Fibroblast of upper back skin (primary cell): ENCODE results near the gene SLC38A3.
"Not testable (repeated sequence)": the region's sequence is repeated elsewhere in the genome, so short reads cannot be mapped to it uniquely, and the experiment has no call there.

Experiments used
- DNase-seq: peaks from one replicate; pipeline ENCODE4 v3.0.0-alpha.2; 2013

The SLC38A3 gene

DNA sequence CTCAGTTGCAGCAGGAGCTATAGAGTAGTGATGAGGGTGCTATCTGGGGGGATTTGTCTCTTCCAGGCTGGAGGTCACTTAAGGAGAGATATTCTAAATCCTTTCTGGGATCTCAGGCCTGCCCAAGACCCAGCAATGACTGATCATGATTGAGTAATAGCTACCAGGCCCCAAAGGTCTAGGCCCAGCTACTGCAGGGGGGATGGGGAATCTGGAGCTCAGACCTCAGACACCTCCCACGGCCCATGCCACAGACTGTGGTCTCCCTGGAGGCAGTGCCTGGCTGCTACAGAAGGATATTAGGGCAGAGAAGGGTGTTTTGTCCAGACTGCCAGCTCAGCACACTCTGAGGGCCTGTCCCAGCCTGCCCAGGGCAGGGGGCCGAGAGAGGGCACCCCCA lies 6.9 kb downstream of the SLC38A3 start:
- DNase-seq = peak; percentile 73

DNA sequence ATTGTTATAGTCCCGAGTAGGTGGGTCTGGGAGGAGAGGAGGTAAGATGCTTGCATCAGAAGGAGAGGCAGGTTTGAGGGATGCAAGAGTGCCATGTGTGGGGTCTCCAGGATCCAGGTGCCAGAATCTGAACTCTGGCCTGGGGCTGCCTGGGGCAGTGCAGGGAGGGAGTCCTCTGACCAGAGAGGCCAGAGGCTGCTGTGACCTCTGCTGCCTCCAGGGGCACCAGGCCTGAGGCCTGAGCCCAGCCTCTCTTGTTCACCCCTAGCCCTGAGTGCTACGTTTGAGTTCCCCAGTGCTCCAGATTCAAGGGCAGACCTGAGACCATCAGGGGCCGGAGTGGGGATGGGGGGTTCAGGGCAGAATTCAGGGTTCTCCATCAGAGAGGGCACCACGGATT lies 7.4 kb downstream of the SLC38A3 start:
- no peak for DNase-seq

DNA sequence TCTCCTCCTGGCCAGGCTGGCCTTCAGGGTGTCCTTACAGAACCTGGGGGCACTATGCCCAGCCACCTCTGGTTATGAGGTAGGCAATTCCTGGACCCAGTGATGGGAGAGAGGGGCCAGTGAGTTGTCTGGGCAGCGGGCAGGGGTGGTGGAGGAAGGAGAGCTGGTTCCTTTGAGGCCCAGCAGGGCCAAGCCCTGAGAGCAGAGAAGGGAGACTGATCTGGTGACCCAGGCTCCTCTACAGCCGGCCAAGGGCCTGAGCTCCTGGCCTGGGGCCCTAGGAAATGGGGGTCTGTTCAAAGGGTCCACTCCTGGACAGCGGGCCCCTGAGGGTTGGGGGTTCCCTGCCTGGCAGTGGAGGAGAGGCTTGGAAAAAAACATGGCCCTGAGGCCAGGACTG lies 7.9 kb downstream of the SLC38A3 start:
- DNase-seq = no peak

DNA sequence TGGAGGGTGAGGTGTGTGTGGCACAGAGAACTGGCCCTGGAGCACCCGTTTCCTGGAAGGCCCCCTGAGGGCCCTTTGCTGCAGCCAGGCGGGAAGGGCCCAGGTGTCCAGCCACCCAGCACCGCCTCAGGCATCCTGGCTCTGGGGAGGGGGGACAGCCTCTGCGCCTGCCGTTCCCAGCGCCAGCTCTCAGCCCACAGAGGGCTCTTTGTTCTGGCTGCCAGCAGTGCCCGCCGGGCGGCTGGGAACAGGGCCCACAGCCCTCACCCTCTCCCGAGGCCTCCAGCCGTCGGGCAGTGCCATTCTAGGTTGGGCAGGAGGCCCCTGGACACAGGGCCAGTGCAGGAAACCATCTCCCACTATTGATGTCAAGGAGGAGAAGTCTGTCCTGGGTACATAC lies 8.3 kb downstream of the SLC38A3 start:
- no peak for DNase-seq

DNA sequence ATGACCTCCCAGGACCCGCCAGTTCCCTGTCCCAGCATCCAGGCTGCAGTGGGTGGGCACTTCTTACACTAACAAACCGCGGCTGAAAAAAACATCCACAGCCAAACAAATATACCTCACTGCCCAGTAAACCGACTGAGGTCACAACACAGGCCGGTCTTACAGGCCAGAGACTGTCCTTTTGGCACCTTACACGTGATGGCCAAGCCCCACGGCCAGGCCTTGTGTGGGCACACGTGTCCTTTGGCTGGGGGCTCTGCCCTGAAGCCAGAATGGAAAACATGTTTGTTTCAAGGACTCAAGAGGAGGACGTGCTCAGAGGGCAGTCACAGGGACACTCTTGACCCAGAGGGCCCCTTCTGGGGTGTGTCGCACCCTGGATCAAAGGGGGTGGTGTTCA lies 9.8 kb downstream of the SLC38A3 start:
- DNase-seq = no peak

DNA sequence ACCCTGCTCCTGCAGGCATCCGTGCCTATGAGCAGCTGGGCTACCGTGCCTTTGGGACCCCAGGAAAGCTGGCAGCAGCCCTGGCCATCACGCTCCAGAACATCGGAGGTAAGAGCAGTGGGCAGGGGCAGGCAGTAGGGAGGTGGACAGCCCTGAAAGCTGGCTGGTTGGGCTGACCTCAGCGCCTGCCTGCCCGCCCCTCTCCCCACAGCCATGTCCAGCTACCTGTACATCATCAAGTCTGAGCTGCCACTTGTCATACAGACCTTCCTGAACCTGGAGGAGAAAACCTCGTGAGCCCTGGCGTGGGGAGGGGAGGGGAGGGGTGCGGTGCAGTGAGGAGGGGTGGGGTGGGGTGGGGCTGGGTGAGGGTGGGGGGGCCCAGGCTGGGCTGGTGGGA lies 10.5 kb downstream of the SLC38A3 start:
- no peak for DNase-seq

DNA sequence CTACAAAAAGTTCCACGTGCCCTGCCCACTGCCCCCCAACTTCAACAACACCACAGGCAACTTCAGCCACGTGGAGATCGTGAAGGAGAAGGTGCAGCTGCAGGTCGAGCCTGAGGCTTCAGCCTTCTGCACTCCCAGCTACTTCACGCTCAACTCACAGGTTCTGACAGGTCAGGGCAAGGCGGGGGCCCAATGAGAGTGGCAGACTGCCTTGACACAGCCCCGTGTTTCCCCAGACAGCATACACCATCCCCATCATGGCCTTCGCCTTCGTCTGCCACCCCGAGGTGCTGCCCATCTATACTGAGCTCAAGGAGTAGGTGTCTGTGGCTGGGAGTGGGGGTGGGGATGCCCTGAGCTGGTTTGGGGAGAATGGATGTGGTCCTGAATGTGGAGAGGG lies 12.6 kb downstream of the SLC38A3 start:
- DNase-seq = no peak

DNA sequence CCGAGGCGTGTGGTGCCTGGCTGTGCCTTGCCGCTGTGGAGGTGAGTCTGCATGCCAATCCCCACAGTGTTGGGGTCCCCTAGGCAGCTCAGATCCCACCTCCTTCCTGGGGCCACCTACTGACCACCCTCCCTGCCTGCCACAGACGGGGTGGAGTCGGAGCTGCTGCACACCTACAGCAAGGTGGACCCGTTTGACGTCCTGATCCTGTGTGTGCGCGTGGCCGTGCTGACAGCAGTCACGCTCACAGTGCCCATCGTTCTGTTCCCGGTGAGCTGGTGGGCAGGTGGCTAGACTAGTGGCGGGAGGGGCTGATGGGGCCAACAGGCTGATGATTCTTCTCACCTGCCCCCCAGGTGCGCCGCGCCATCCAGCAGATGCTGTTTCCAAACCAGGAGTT lies 13.4 kb downstream of the SLC38A3 start:
- DNase-seq = no peak

DNA sequence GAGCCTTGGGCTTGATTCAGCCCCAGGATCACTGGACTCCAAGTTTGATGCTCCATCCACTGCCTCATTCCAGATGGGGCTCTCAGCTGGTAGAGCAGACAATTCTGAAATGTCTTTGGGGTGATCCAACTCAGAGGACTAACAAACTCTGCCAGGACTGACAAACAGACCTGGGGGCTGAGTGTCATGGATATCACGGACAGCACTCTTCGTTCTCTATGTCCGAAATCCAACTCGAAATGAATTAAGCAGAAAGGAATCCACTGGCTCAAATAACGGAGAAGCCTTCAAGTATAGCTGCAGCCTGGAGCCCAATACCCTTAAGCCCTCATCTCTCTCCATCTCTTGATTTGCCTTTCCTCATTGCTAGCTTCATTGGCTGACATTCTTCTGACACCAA lies 14.2 kb downstream of the SLC38A3 start:
- no peak for DNase-seq

DNA sequence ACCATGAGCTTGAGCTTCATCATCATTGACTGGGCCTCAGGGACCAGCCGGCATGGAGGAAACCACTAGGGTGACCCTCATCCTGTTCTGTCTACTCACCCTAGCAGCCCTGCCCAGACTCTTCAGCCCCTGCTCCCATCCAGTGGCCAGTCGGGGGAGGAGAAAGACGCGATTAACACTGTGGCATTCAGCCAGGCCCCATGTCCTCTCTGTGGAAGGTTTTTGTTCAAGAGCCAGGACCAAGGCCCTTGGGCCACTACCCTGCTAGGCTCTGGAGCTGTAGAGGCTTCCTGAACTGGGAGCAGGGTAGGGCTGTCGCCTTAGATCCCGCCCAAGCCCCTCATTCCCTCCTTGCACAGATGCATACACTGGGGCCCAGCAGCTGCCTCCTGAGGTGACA lies 15.0 kb downstream of the SLC38A3 start:
- DNase-seq = no peak

DNA sequence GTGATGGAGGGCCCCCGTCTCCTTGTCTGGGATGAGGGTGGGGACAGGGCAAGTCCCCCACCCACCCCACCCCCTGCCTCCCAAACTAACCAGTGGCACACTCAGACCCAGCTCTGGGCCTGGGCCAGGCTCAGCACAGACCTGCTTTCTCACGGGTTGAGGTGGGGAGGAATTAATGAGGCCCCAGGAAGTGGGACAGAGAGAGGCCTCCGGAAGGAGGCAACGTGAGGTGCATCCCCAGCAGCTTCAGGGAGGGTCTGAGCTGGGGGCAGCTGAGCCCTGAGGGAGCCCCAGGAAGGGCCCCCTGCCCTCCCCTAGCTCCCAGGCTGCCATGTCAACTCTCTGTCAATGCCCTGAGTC lies 16.0 kb downstream of the SLC38A3 start:
- DNase-seq = no peak

DNA sequence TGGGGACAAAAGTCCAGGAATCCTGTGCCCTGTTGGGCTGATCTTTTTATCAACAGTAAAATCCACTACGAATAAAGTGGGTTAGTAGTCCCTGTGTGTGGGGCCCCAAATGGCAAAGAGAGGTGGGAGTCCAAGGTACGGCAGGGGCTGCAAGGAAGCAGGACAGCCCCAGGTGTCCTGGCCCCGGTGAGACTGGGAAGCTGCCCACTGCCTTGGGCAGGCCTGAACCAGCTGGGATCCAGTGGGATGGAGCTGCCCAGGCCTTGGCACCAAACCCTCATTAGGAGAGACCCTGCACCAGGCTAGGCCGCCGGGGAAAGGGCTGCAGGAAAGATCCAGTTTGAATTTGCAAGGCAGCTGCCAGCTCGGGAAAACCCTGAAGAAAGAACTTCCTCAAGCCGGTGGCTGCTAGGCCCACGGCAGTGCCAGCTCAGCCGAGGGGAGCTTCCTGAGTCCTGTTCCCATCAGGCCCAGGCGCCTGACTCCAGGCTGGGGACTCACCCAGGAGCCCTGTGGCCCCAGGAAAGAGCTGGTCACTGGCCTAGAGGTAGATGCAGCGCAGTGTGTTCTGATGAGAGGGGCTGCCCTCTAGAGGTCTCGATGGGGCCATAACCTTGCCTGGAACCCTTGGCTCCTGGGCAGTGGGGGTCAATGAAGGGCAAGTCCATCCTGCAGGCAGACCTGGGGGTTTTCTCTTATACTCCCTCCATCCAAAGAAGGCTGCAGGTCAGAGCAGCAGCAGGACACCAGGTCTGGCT lies 16.5 kb downstream of the SLC38A3 start:
- no peak for DNase-seq

DNA sequence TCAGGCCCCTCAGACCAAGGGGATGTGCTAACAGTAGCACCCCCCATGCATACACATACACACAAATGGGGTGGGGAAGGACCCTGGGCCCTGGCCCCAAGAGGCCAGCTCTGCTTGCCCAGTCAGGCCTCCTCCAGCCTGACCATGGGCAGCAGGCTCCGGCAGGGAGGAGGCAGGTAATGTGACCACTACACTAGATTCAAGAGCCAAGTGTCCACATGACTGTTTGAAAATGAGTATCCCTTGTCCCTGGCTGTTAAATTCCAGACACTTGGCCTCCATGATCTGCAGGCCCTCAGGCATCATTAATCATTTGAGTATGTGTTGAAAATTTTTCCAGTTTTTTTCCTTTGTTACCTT lies 17.1 kb downstream of the SLC38A3 start:
- DNase-seq = no peak

DNA sequence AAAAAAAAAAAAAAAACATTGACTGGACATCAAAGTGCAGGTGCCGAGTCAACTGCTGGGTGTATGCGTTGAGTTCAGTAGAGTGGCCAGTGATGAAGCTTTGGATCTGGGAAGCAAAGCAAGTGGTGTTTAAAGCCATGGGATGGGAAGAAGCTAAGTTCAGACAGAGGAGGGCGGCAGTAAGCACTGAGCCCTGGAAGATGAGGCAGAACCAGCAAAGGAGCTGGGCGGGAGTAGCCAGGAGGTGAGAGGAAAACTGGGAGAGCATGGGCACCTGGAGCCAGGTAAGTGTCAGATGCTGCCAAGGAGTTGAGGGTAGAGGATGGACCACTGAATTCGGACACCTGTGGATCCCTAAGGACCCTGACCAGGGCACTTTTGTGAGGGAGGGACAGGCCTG lies 19.6 kb downstream of the SLC38A3 start:
- no peak for DNase-seq

DNA sequence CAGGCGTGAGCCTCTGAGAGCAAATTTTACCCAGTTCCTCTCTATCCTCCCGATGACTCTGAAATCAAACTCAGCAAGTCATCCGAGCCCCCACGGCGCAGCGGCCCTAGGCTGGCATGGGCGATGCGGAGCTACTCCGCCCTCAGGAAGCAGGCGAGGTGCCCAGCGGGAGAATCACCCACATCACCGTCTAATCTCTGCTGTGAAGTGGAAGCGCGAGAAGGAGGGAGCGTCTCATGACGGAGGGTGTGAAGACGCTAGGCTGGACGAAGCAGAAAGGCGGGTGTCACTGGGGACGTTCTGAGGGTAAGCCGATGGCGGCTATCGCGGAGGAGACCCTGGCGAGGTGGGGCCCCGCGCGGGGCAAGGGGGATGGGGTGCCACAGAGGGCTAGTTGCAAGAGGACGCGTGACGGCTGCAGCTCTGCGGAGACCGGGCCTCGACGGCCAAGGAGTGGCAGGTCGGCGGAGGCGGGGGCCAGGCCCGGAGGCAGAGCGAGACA lies 21.9 kb downstream of the SLC38A3 start:
- peak; percentile 20 for DNase-seq

DNA sequence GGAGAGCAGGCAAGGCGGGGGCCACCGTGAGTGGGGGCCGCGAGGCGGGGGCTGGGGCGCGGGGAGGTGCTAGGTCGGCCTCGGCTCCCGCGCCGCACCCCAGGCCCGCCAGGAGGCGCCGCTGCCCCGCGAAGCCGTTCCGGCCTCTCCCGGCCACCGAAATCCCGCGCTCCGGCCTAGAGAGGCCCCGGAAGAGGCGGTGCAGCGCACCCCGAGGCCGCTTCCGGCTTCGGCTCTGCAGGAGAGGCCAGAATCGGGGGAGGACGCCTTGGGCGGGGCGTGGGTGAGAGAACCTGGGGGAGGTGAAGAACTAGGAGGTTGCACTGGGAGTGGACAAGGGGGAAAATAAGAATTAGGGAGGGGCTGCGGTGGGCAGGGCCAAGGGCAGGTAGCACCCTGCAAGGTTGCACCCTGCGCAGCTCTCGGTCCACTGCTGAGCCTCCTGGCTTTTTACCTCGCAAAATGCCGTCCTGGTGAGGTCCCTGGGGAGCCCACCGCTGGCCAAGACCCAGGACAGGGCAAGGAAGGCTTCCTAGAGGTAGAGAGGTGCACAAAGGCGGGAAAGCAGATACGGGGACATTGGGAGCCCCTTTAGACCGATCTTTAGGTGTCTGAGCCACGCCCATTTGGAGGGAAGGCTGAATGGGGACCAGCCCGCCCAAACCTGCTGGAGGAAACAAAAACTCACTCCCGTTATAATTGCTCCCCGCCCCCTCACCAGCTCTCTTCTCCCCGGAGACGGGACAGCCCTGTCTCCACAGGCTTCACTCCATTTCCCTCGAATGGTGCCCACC lies 22.5 kb downstream of the SLC38A3 start:
- peak; percentile 91 for DNase-seq

DNA sequence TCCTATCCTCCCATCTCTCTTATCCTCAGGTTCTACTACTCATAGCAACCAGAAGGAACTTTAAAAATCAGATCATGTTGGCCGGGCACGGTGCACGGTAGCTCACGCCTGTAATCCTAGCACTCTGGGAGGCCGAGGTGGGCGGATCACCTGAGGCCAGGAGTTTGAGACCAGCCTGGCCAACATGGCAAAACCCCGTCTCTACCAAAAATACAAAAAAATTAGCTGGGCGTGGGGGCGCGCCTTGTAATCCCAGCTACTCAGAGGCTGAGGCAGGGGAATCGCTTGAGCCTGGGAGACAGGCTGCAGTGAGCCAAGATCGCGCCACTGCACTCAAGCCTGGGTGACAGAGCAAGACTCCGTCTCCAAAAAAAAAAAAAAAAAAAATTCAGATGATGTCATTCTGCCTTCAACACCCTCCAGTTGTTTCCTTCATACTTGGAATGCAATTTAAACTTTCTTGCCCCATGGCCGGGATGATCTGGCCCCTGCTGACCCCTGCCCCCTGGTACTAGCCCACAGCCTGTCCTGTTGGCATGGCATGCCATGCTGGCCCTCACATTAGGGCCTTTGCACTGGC lies 23.2 kb downstream of the SLC38A3 start:
- DNase-seq = not testable (repeated sequence)

DNA sequence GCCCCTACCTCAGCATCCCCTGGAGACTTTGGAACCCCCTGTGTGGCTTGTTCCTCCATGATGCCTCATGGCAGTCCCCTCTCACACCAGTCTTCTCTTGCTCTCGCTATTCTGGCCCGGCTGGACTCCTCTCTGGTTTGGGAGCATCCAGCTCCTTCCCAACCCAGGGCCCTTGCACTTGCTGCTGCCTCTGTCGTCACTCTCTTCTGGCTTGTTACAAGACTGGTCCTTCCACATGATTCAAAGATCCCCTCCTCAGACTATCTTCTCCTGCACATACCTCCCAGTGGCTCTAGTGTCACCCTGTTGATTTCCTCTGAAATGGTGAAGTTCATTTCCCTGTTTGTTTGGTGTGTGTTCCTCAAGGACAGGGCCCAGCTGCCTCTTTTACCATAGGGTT lies 24.4 kb downstream of the SLC38A3 start:
- DNase-seq = no peak

DNA sequence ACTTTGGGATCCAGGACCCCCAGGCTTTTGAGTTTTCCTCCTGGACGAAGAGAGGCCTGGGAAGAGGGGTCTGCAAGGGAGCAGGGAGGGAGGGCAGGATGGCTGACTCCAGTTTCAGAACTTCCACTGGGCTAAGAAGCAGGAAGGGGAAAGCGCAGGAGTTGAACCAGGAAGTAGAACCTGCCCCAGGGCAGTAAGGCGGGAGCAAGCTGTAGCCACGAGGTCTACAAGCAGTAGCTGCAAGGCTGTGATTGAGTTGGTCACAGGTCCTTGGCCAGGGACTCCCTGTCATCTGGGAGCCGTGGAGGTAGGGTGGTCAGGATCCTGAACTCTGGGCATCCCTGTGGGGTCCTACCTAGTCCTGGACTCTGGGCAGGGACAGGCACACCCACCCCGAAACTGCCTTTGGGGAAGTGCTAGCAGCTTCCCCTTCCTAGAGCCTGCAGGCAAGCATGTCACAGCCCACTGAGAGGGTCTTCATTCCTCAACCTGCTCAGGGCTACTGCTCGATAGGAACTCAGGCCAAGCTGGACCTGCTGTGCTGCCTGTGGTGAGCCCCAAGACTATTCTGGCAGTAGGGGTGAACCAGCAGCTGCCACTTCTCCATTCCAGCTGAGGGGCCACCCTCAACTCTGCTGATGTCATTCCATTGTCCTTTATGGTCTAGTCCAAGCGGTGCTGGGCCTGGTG lies 25.2 kb downstream of the SLC38A3 start:
- DNase-seq = no peak

DNA sequence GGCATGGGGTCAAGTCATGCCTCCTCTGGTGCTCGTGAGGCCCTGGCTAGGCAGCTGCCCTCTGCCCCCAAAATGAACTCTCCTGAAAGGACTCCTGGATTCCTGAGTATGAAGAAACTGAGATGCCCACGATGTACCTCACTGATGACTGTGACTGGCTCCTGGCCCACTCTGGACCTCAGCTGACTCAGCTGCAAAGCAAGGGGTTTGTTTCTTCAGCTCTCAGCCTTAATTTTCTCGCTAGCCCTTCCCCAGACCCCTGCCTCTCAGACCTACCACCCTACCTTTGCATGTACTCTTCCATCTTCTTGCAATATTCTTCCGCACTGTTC lies 25.7 kb downstream of the SLC38A3 start:
- DNase-seq = no peak

DNA sequence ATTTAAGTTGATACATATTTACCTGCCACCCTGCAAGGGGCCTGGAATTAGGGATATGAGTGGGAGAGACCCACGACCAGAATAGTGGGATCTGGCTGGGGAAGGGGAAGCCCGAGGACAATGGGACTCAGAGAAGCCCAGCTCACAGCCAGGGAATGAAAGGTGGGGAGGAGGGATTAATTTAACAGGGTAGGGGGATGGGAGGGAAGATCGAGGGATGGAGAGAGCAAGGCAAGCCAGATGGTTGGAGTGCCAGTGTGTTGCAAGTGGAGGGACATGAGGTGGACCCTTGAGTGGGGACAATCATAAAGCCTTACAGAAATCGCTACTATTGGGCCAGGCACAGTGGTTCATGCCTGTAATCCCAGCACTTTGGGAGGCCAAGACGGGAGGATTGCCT lies 26.5 kb downstream of the SLC38A3 start:
- no peak for DNase-seq

DNA sequence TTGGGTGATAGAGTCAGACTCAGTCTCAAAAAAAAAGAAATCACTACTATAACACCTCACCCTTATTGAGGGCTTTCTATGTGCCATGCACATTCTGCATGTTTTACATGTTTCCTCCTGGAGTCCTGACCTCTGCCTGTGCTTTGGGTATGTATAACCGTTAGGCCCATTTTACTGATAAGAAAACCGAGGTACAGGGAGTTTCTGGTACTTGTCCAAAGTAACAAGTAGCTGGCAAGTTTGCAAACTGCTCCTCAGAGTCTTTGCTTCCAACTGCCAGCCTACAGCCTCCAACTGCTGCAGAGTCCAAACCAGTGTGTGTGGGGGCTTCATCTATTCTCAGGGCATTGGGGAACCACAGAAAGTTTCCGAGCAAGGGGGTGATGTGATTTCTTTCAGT lies 27.2 kb downstream of the SLC38A3 start:
- no peak for DNase-seq

DNA sequence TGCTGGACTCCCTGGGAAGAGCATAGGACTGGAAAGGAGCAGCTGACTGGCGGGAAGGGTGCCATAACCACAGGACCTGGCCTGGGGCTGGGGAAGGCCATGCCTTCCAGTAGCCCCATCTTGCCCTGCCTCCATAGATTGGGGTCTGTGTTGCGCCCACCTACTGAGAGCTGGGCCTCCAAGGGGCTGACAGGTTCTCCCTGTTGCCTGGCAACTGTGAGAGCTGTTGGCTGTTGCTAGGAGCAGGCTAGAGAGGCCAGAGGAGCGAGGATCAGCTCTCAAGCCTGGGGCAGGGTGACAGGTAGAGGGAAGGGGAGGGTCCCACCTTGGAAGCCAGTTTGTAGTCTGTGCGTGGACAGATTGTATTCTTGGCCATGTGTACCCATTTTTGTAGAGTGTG lies 28.1 kb downstream of the SLC38A3 start:
- no peak for DNase-seq
